22Rv1 (cell line): ENCODE results near the gene RPLP2.

Experiments
- ZFX ChIP-seq: fragments of 450-650 bp; IDR thresholded peaks from 2 replicates; pipeline ENCODE4 v1.6.1; 2017; ENCODE audit warnings: antibody characterized with exemption, borderline replicate concordance
- TF ChIP-seq, protein P1 (sequence below): fragments of 450-650 bp; IDR thresholded peaks from 2 replicates; pipeline ENCODE4 v1.5.1; 2017; ENCODE audit warnings: mild to moderate bottlenecking

GRCh38 chr11:764322-765024 lies 45.3 kb upstream of the RPLP2 start:
- TF ChIP-seq, protein P1, sequence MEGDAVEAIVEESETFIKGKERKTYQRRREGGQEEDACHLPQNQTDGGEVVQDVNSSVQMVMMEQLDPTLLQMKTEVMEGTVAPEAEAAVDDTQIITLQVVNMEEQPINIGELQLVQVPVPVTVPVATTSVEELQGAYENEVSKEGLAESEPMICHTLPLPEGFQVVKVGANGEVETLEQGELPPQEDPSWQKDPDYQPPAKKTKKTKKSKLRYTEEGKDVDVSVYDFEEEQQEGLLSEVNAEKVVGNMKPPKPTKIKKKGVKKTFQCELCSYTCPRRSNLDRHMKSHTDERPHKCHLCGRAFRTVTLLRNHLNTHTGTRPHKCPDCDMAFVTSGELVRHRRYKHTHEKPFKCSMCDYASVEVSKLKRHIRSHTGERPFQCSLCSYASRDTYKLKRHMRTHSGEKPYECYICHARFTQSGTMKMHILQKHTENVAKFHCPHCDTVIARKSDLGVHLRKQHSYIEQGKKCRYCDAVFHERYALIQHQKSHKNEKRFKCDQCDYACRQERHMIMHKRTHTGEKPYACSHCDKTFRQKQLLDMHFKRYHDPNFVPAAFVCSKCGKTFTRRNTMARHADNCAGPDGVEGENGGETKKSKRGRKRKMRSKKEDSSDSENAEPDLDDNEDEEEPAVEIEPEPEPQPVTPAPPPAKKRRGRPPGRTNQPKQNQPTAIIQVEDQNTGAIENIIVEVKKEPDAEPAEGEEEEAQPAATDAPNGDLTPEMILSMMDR = no peak
- no peak for TF ChIP-seq ZFX
